Mucosa of rectum (tissue), 2 donors: ENCODE measurements around the gene GNG14.
"Not testable (repeated sequence)": the region's sequence is repeated elsewhere in the genome, so short reads cannot be mapped to it uniquely, and the experiment has no call there.

Experiments
- H3K27ac ChIP-seq, 2 donors: one replicate each; pipeline ENCODE4 v1.7.0; 2013; ENCODE audit warnings: inconsistent platforms in 2 of 2, low read depth in 2 of 2, low read length in 2 of 2
- H3K27me3 ChIP-seq, 2 donors: one replicate each; pipeline ENCODE4 v1.7.0; 2013; ENCODE audit warnings: low read length in 2 of 2; ENCODE audit not compliant: control insufficient read depth in 2 of 2, insufficient read depth in 2 of 2
- H3K36me3 ChIP-seq, 2 donors: one replicate each; pipeline ENCODE4 v1.7.0; 2013; ENCODE audit warnings: low read length in 2 of 2; ENCODE audit not compliant: control insufficient read depth in 2 of 2, insufficient read depth in 2 of 2
- H3K4me1 ChIP-seq, 2 donors: one replicate each; pipeline ENCODE4 v1.7.0; 2013; ENCODE audit warnings: low read length in 2 of 2, mild to moderate bottlenecking in 1 of 2; ENCODE audit not compliant: control insufficient read depth in 2 of 2, insufficient read depth in 2 of 2
- H3K4me3 ChIP-seq, 2 donors: one replicate each; pipeline ENCODE4 v1.7.0; 2013; ENCODE audit warnings: low read length in 2 of 2
- H3K9ac ChIP-seq, 2 donors: one replicate each; pipeline ENCODE4 v1.7.0; 2013; ENCODE audit warnings: low read length in 2 of 2, low read depth in 1 of 2, mild to moderate bottlenecking in 1 of 2
- H3K9me3 ChIP-seq, 2 donors: one replicate each; pipeline ENCODE4 v1.7.0; 2013; ENCODE audit warnings: low read length in 2 of 2; ENCODE audit not compliant: control insufficient read depth in 2 of 2
- donor health status: healthy.
- donor health status: Normal muscosa, but diverticular disease.

The GNG14 gene

DNA sequence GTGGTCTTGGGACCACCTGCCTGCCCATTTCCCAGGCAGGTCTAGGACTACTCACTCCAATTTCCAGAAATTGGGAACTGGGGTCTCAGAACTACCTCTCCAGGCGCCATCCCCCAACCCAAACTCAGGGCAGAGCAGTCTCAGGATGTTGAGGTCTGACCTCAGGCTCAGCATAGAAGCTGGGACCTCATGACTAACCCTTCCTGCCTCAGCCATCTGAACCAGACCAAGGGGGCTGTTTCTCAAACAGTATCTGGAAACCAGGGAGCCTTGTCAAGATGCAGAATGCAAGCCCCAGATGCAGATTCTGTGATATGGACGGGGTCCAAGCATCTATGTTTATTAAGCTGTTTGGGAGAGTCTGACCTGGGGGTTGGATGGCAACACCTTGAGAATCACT is 7.3 kb downstream of the GNG14 start:
- Histone ChIP-seq H3K27me3 (no peaks in the 10 kb centered on the region), H3K9me3 (no peaks in the 10 kb centered on the region), H3K4me1 (peaks cover 10 to 13% of the 10 kb centered on the region in 2 donors), H3K9ac (no peak overlapping the region), H3K4me3 (peak overlapping the region in 1 of 2 donors; percentile 82), H3K27ac (no peak overlapping the region), H3K36me3 (peaks cover 0 to 7% of the 10 kb centered on the region in 2 donors)

DNA sequence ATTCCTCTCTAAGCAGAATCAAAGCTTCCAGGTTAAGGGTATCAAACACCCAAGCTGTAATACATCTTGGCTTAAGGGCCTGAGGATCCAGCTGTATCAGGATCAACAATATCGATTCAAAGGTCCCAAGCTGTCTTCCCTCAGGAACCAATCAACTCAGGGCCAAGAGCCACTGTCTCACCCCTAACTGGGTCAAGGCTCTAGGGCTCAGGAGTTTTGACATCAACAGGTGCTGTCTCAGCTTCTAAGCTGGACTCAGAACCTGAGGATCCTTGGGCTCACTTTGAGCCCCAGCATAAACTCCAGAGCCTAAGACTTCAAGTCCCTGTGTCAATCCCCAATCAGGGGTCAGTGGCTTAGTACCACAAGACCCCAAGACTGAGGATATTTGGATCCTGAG is 7.7 kb downstream of the GNG14 start:
- Histone ChIP-seq H3K4me3 (peak overlapping the region; percentile 82 to 95), H3K9me3 (no peaks in the 10 kb centered on the region), H3K4me1 (peaks cover 10 to 13% of the 10 kb centered on the region in 2 donors), H3K36me3 (peaks cover 0 to 9% of the 10 kb centered on the region in 2 donors), H3K27me3 (no peaks in the 10 kb centered on the region), H3K27ac (no peak overlapping the region), H3K9ac (peak overlapping the region in 1 of 2 donors; percentile 38)

DNA sequence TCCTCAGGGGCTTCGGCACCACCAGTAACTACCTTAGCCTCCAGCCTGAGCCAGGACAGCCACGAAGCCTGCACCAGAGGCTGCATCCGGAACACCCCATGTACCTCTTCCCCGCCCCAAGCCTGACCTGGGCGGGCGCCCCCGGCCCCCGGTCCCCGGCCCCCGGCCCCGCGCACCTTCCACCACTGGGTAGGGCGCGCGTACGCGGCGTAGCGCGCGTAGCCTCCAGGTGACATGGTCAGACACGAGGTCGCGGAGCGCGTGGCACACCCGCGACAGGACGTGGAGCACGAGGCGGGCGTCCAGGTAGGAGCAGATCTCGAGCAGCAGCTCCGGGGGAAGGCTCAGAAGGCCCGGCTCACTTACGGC is 8.2 kb downstream of the GNG14 start:
- peaks cover 10 to 13% of the 10 kb centered on the region in 2 donors for H3K4me1 ChIP-seq
- peak overlapping the region; percentile 53 to 79 for H3K9ac ChIP-seq
- no peak overlapping the region for H3K27ac ChIP-seq
- peak overlapping the region; percentile 82 to 95 for H3K4me3 ChIP-seq
- peaks cover 3 to 13% of the 10 kb centered on the region in 2 donors for H3K36me3 ChIP-seq
- H3K9me3 ChIP-seq: no peaks in the 10 kb centered on the region
- H3K27me3 ChIP-seq: no peaks in the 10 kb centered on the region

DNA sequence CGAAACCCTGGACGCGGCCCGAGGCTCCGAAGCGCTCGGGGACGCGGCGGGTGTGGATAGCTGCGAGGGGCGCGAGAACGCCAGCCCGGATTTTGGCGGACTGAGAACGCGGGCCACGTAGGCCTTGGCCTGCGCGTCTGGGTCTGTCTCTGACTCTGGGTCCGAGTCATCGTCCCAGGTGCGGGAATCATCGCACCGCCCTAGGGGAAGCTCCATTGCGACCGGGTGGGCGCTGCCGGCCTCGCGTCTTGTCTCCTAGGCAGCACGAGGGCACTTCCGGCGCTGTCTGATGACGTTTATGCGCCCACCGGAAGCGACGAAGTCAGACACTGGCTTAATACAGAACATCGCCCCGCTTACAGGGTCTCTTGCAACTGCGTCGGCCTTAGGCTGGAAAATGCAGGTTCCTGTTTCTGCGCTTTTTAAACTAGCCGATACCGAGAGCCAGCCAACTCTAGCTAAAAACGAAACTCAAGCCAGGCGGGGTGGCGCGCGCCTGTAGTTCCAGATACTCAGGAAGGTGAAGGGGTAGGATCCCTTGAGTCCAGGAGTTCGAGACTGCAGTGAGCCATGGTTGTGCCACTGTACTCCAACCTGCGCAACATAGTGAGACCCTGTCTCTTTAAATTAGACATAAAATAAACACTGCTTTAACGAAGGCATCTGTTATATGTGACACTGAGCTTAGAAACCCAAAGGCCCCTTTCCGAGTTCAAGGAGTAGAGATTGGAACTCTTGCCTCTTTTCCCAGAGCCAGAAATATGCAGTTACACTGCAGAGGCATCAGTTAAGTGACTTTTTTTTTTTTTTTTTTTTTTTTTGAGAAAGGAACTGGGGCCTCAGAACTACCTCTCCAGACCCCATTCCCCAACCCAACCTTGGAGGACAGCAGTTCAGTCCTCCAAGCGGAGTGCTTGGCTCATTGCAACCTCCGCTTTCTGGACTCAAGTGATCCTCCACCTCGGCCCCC is 8.9 kb downstream of the GNG14 start, which contains the start of gene FBXW9:
FBXW9 (minus strand) TSS at position 266 of the 970 bp plus-strand sequence; CDS start at position 216, 50 bp downstream.
- H3K9me3 ChIP-seq: no peaks in the 10 kb centered on the region
- H3K27ac ChIP-seq: peak within 1 kb of the TSS; percentile 81 to 82
- peaks cover 10 to 13% of the 10 kb centered on the region in 2 donors for H3K4me1 ChIP-seq
- peak within 1 kb of the TSS; percentile 82 to 95 for H3K4me3 ChIP-seq
- no peaks in the 10 kb centered on the region for H3K27me3 ChIP-seq
- peaks cover 9 to 20% of the 10 kb centered on the region in 2 donors for H3K36me3 ChIP-seq
- peak within 1 kb of the TSS; percentile 53 to 79 for H3K9ac ChIP-seq

DNA sequence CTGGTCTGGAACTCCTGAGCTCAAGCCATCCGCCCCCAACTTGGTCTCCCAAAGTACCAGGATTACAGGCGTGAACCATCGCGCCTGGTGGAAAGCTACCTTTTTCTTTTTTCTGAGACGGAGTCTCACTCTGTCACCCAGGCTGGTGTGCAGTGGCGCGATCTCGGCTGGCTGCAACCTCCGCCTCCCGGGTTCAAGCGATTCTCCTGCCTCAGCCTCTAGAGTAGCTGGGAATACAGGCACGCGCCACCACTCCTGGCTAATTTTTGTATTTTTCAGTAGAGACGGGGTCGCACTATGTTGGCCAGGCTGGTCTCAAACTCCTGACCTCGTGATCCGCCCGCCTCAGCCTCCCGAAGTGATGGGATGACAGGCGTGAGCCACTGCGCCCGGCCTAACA is 9.6 kb downstream of the GNG14 start:
- not testable (repeated sequence) for H3K27ac ChIP-seq, H3K27me3 ChIP-seq, H3K9me3 ChIP-seq, H3K9ac ChIP-seq, H3K4me3 ChIP-seq
- H3K4me1 ChIP-seq: peaks cover 10 to 13% of the 10 kb centered on the region in 2 donors
- H3K36me3 ChIP-seq: peaks cover 16 to 27% of the 10 kb centered on the region in 2 donors

DNA sequence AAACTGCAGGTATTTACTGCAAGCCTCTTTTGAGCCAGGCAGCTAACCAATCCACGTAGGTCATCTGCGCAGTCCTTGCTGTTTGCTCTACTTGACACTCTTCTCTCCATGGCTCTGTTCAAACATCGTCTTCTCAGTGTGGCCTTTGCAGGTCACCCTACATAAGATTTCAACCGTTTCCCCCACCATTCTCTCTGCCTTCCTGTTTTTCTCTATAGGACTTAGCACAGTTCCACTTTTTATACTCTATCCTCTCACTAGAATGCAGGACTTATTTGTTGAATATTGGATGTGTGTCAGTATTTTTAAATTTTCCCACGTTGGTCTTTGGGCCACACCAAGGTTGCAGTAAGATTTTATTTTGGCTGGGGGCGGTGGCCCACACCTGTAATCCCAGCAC is 10.3 kb downstream of the GNG14 start:
- Histone ChIP-seq H3K4me3 (no peak overlapping the region), H3K27ac (no peak overlapping the region), H3K4me1 (peaks cover 10 to 13% of the 10 kb centered on the region in 2 donors), H3K27me3 (no peaks in the 10 kb centered on the region), H3K9ac (no peak overlapping the region), H3K36me3 (peaks cover 23 to 34% of the 10 kb centered on the region in 2 donors), H3K9me3 (no peaks in the 10 kb centered on the region)

DNA sequence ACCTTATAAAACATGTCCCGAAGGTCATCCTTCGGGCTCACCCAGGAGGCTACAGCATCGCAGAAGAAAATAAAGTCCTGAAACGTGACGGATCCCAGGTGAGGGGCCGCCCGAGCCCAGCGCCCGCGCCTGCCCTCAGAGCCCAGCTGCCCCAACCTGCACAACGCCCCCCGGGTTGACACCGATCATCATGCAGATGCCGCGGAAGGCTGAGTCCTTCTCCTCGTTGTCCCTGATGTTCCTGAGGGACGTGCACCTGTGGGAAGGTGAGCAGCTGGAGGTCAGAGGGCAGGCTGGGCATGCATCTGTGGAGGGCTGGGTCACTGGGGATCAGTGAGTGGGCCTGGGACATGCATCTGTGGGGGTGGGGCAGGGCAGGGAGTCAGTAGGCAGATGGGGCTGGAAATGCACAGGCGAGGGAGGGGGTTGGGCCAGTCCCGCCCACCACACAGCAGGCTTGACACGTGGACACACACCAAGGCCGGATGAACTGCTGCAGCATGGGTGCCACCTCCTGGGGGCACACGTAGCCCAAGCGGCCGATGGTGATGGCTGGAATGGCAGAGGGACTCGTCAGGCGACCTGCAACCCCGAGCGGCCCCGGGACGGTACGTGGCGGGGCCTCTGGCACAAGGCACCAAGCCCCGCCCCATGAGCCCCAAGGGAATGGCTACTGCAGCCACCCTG is 13.9 kb downstream of the GNG14 start:
- H3K36me3 ChIP-seq: peaks cover 48 to 64% of the 10 kb centered on the region in 2 donors
- H3K27me3 ChIP-seq: no peaks in the 10 kb centered on the region
- no peak overlapping the region for H3K4me3 ChIP-seq
- no peaks in the 10 kb centered on the region for H3K9me3 ChIP-seq
- H3K4me1 ChIP-seq: peaks cover 4 to 5% of the 10 kb centered on the region in 2 donors
- no peak overlapping the region for H3K27ac ChIP-seq
- no peak overlapping the region for H3K9ac ChIP-seq

DNA sequence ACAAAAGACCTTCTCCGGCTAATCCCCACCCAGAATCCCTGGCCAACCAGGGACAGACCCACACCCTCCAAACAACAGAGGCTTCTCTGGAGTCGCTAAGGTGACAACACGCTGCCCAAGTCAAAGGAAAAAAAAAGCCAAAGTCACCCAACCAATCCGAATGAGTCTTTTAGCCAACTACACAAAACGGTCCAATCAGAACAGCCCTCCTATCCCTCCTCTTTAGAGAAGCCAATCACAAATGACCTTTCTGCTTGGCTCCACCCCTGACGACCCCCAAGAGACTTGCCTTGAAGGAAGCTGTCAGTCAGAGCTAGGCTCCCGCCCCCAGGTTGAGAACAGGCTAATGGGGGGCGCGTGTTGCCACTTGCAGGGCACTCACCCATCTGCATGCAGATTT is 15.2 kb downstream of the GNG14 start:
- Histone ChIP-seq H3K27ac (no peak overlapping the region), H3K9ac (no peak overlapping the region), H3K36me3 (peaks cover 48 to 65% of the 10 kb centered on the region in 2 donors)

DNA sequence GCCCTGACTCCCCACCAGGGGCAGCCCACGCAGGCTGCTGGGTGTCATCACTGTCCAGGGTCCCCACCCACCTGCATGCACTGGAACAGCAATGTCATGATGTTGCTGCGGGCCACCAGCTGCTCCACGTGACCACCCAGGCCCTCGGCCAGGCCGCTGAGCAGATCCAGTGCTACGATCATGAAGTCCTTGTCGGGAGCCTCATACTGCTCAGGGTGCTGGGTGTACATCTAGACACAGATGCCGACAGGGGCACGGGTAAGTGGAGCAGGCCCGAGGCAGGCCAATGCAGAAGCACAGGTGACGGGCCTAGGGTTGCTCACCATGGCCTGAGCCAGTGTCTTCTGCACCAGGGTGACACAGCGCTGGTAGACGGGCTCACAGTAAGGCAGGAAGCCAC is 17.4 kb downstream of the GNG14 start:
- Histone ChIP-seq H3K27me3 (no peaks in the 10 kb centered on the region), H3K9me3 (no peaks in the 10 kb centered on the region), H3K4me1 (no peaks in the 10 kb centered on the region), H3K27ac (no peak overlapping the region), H3K9ac (no peak overlapping the region), H3K4me3 (no peak overlapping the region), H3K36me3 (peaks cover 56 to 68% of the 10 kb centered on the region in 2 donors)

More for the DNA sequence above, 15.2 kb downstream of the GNG14 start:
- Histone ChIP-seq H3K27me3 (no peaks in the 10 kb centered on the region), H3K9me3 (no peaks in the 10 kb centered on the region), H3K4me1 (no peaks in the 10 kb centered on the region), H3K4me3 (no peak overlapping the region)
